Neuronal stem cell (in vitro differentiated cells): ENCODE measurements around the gene VEGFC.

Source experiments
- DNase-seq: peaks from one replicate; pipeline ENCODE4 v3.0.0-alpha.2; 2013; ENCODE audit warnings: low spot score
- H2AFZ ChIP-seq: one replicate; pipeline ENCODE4 v1.6.1; 2013; ENCODE audit warnings: mild to moderate bottlenecking, low read length, inconsistent platforms
- H2AK5ac ChIP-seq: 2 replicates; pipeline ENCODE4 v1.6.1; 2013; ENCODE audit warnings: low read depth, mild to moderate bottlenecking, inconsistent platforms, low read length, moderate library complexity, mixed read lengths
- H2BK120ac ChIP-seq: 2 replicates; pipeline ENCODE4 v1.6.1; 2013; ENCODE audit warnings: low read depth, mild to moderate bottlenecking, inconsistent platforms, low read length, moderate library complexity, mixed read lengths
- H2BK12ac ChIP-seq: one replicate; pipeline ENCODE4 v1.6.1; 2013; ENCODE audit warnings: low read length, inconsistent platforms
- H2BK15ac ChIP-seq: 2 replicates; pipeline ENCODE4 v1.6.1; 2013; ENCODE audit warnings: mild to moderate bottlenecking, low read length, inconsistent platforms, mixed read lengths
- H2BK5ac ChIP-seq: one replicate; pipeline ENCODE4 v1.6.1; 2013; ENCODE audit warnings: inconsistent platforms, mild to moderate bottlenecking, low read length, moderate library complexity
- H3K14ac ChIP-seq: one replicate; pipeline ENCODE4 v1.6.1; 2013; ENCODE audit warnings: low read length, inconsistent platforms
- H3K18ac ChIP-seq: 2 replicates; pipeline ENCODE4 v1.6.1; 2013; ENCODE audit warnings: low read length, inconsistent platforms
- H3K23ac ChIP-seq: 2 replicates; pipeline ENCODE4 v1.6.1; 2013; ENCODE audit warnings: low read depth, mild to moderate bottlenecking, mixed read lengths, low read length, inconsistent platforms; ENCODE audit not compliant: poor library complexity
- H3K27ac ChIP-seq: replicated peaks from 3 replicates; pipeline ENCODE4 v1.5.1; 2013; ENCODE audit warnings: low read length, inconsistent platforms
- H3K27me3 ChIP-seq, 3 experiments: 2 replicates each; pipeline ENCODE4 v1.6.1; 2013; ENCODE audit warnings: low read length in 3 of 3, mild to moderate bottlenecking in 2 of 3, inconsistent platforms in 1 of 3, low read depth in 1 of 3, mixed read lengths in 1 of 3, moderate library complexity in 1 of 3; ENCODE audit not compliant: control insufficient read depth in 3 of 3, insufficient read depth in 3 of 3
- H3K36me3 ChIP-seq, 2 donors: replicated peaks in 1 of 2; 2 replicates each; pipeline ENCODE4 v1.6.1; 2013; ENCODE audit warnings: low read length in 2 of 2; ENCODE audit not compliant: control insufficient read depth in 2 of 2, insufficient read depth in 2 of 2
- H3K4ac ChIP-seq: 2 replicates; pipeline ENCODE4 v1.6.1; 2013; ENCODE audit warnings: inconsistent platforms, mild to moderate bottlenecking, low read length, moderate library complexity
- H3K4me1 ChIP-seq, 2 donors: 1 replicate in 1 of 2; 2 replicates in 1 of 2; pipeline ENCODE4 v1.6.1; 2013; ENCODE audit warnings: low read length in 2 of 2, low read depth in 1 of 2; ENCODE audit not compliant: control insufficient read depth in 2 of 2, insufficient read depth in 1 of 2
- H3K4me2 ChIP-seq: one replicate; pipeline ENCODE4 v1.6.1; 2013; ENCODE audit warnings: mild to moderate bottlenecking, low read length, inconsistent platforms; ENCODE audit not compliant: insufficient read depth, poor library complexity, severe bottlenecking
- H3K4me3 ChIP-seq, 2 donors: 2 replicates each; pipeline ENCODE4 v1.5.1; 2013; ENCODE audit warnings: low read length in 2 of 2, mild to moderate bottlenecking in 2 of 2, inconsistent platforms in 1 of 2, moderate library complexity in 1 of 2
- H3K79me1 ChIP-seq: one replicate; pipeline ENCODE4 v1.6.1; 2013; ENCODE audit warnings: low read depth, mild to moderate bottlenecking, inconsistent platforms, low read length, moderate library complexity
- H3K9ac ChIP-seq: one replicate; pipeline ENCODE4 v1.6.1; 2013; ENCODE audit warnings: mild to moderate bottlenecking, low read depth, low read length, inconsistent platforms; ENCODE audit not compliant: poor library complexity
- H3K9me3 ChIP-seq, 2 donors: replicated peaks in 1 of 2; 2 replicates each; pipeline versions ENCODE3 to v1.6.1; 2013; ENCODE audit warnings: low read length in 2 of 2, mild to moderate bottlenecking in 2 of 2, inconsistent platforms in 1 of 2, low read depth in 1 of 2, mixed read lengths in 1 of 2, moderate library complexity in 1 of 2; ENCODE audit not compliant: control insufficient read depth in 2 of 2, insufficient read depth in 1 of 2
- H4K8ac ChIP-seq: one replicate; pipeline ENCODE4 v1.6.1; 2013; ENCODE audit warnings: low read depth, mild to moderate bottlenecking, inconsistent platforms, low read length, moderate library complexity
- H4K91ac ChIP-seq: one replicate; pipeline ENCODE4 v1.6.1; 2013; ENCODE audit warnings: low read length, low read depth, mild to moderate bottlenecking, inconsistent platforms; ENCODE audit not compliant: poor library complexity
- WGBS, 2 donors: extraction: QIAGEN DNeasy Blood & Tissue Kit; methylation state at CpG; one replicate each; pipeline ENCODE4 v1.1.7; 2013; ENCODE audit warnings: missing lambda C conversion rate in 2 of 2, mixed read lengths in 1 of 2; ENCODE audit not compliant: insufficient read length in 2 of 2, insufficient replicate concordance in 1 of 2; ENCODE audit errors: extremely low coverage in 2 of 2; 5-methylcytosine and 5-hydroxymethylcytosine counted together

Gene VEGFC

DNA sequence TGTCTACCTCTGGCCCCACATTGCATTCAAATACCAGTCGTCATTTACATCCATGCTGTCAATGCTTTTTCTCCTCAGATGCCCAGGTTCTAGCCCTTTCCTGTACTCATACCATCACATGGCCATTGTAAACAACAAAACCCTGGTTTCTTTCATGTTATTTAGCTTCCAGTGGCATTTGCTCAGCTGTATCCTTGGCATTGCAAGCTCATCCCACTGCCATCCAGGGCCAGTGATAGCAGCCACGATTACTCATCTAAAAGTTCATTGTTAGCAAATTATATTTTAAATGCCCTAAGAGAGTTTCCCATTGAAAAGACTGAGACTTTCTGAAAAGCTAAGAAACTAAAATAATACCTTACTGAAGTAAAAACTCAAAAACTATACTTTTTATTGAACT is 34.0 kb downstream of the VEGFC start:
- no peak overlapping the region for H2BK5ac ChIP-seq
- H3K27me3 ChIP-seq = no peaks in the 10 kb centered on the region
- no peak for DNase-seq
- no peak overlapping the region for H3K9ac ChIP-seq
- H3K4ac ChIP-seq = no peak overlapping the region
- H3K4me2 ChIP-seq = no peak overlapping the region
- H2AK5ac ChIP-seq = no peak overlapping the region
- H3K18ac ChIP-seq = no peak overlapping the region
- no peak overlapping the region for H2BK120ac ChIP-seq
- H2AFZ ChIP-seq = no peak overlapping the region
- H4K8ac ChIP-seq = no peak overlapping the region
- H3K4me1 ChIP-seq = no peaks in the 10 kb centered on the region
- H2BK15ac ChIP-seq = no peak overlapping the region
- H4K91ac ChIP-seq = no peak overlapping the region
- H3K23ac ChIP-seq = no peak overlapping the region
- H3K36me3 ChIP-seq = no peaks in the 10 kb centered on the region
- no CpG with 5 or more reads among the region's 2 CpGs for WGBS, 2 donors
- H3K9me3 ChIP-seq = no peaks in the 10 kb centered on the region
- H3K79me1 ChIP-seq = no peaks in the 10 kb centered on the region
- H3K27ac ChIP-seq = no peak overlapping the region
- no peak overlapping the region for H3K14ac ChIP-seq
- H3K4me3 ChIP-seq = no peak overlapping the region
- H2BK12ac ChIP-seq = no peak overlapping the region

DNA sequence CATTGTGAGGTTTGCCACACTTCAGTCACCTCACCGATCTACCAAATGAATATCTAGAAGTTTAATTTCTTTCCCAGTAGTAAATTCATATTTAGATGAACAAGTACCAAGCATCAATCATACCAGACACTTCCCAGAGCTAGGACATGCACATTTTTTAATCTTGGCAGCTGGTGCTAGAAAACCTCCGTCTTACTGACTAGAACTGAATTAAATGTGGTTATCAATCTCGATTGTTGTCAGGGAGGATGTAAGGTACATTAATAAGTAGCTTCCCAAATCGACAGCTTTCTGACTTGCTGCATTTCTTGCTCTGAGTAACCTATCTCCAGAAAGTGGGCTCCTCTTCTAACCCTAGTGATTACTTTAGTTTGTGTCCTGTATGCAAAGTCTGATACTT is 34.4 kb downstream of the VEGFC start:
- Histone ChIP-seq H3K4me2 (no peak overlapping the region), H2BK12ac (no peak overlapping the region), H3K4ac (no peak overlapping the region), H3K36me3 (no peaks in the 10 kb centered on the region), H3K79me1 (no peaks in the 10 kb centered on the region), H4K8ac (no peak overlapping the region), H2BK15ac (no peak overlapping the region), H2AFZ (no peak overlapping the region), H3K18ac (no peak overlapping the region), H2BK5ac (no peak overlapping the region), H3K9ac (no peak overlapping the region), H3K14ac (no peak overlapping the region), H3K9me3 (no peaks in the 10 kb centered on the region), H4K91ac (no peak overlapping the region), H3K27ac (no peak overlapping the region), H2AK5ac (no peak overlapping the region), H3K27me3 (no peaks in the 10 kb centered on the region), H3K23ac (no peak overlapping the region), H3K4me1 (peaks cover 0 to under 1% of the 10 kb centered on the region in 2 donors), H3K4me3 (no peak overlapping the region), H2BK120ac (no peak overlapping the region)
- DNase-seq = no peak
- WGBS, 2 donors = no CpG with 5 or more reads among the region's 4 CpGs

DNA sequence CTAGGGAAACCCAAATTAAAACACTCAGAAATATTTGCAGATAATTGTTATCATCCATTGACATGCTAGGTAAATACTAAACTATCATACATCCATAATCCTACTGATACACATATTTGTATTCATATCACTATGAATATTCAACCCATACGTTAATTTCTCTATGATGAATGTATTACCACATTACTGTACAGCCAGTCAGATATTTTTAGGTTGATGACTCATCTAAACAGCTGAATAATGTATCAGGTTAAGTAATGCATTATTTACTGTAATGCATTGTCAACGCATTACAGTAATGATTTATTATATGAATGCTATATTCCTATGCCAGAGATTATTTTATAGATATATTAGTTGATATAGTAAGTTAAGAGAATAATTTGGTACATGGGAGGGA is 37.1 kb downstream of the VEGFC start:
- DNase-seq = no peak
- H3K27me3 ChIP-seq = no peaks in the 10 kb centered on the region
- WGBS, 2 donors = 100% methylated on average over 1 of the region's 2 CpGs; no CpG with 5 or more reads in 1 of the 2 donors

DNA sequence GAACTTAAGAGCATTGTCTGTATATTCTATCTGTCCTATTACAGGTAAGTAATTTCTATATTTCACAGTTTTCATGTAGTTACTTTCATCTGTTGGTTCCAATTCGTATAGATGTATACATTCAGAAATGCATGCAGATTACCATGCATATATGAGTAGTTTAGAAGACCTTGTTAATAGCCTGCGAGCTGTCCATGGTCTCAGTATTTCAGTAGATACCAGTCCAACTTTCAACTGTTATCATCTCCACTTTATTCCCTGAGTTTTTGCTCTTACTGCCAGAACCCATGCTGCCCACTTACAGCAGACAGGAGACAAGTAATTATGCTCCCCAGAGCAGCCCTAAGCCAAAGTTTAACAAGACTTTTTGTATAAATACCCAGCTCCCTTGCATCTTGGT is 37.7 kb downstream of the VEGFC start:
- H2BK120ac ChIP-seq = no peak overlapping the region
- no peak overlapping the region for H2AFZ ChIP-seq
- H3K23ac ChIP-seq = no peak overlapping the region
- H2BK5ac ChIP-seq = no peak overlapping the region
- no peak overlapping the region for H2BK15ac ChIP-seq
- no peaks in the 10 kb centered on the region for H3K36me3 ChIP-seq
- no peak overlapping the region for H2BK12ac ChIP-seq
- H3K4me3 ChIP-seq = no peak overlapping the region
- no peak for DNase-seq
- H3K9me3 ChIP-seq = no peaks in the 10 kb centered on the region
- H3K4me2 ChIP-seq = no peak overlapping the region
- no CpG with 5 or more reads among the region's 2 CpGs for WGBS, 2 donors
- no peak overlapping the region for H3K9ac ChIP-seq
- H3K4me1 ChIP-seq = peaks cover 0 to 5% of the 10 kb centered on the region in 2 donors
- no peak overlapping the region for H3K18ac ChIP-seq
- no peak overlapping the region for H3K14ac ChIP-seq
- H4K8ac ChIP-seq = no peak overlapping the region
- no peak overlapping the region for H2AK5ac ChIP-seq
- no peaks in the 10 kb centered on the region for H3K79me1 ChIP-seq
- H3K4ac ChIP-seq = no peak overlapping the region
- H3K27ac ChIP-seq = no peak overlapping the region
- no peaks in the 10 kb centered on the region for H3K27me3 ChIP-seq
- no peak overlapping the region for H4K91ac ChIP-seq

More for the DNA sequence above, 37.1 kb downstream of the VEGFC start:
- Histone ChIP-seq H3K14ac (no peak overlapping the region), H3K4me3 (no peak overlapping the region), H3K36me3 (no peaks in the 10 kb centered on the region), H2BK120ac (no peak overlapping the region), H2AK5ac (no peak overlapping the region), H3K79me1 (no peaks in the 10 kb centered on the region), H4K8ac (no peak overlapping the region), H4K91ac (no peak overlapping the region), H3K4me1 (peaks cover 0 to 5% of the 10 kb centered on the region in 2 donors), H3K9me3 (no peaks in the 10 kb centered on the region), H2BK5ac (no peak overlapping the region), H3K23ac (no peak overlapping the region), H3K27ac (no peak overlapping the region), H3K9ac (no peak overlapping the region), H3K4ac (no peak overlapping the region), H2BK12ac (no peak overlapping the region), H3K18ac (no peak overlapping the region), H2BK15ac (no peak overlapping the region), H3K4me2 (no peak overlapping the region), H2AFZ (no peak overlapping the region)
